Activated CD4-positive, alpha-beta T cell treated with anti-CD3 and anti-CD28 coated beads, Interleukin-2, Interleukin-6, amounts not matched to agents 100 ng/mL and 50 ng/mL, durations not matched to agents 16 hours and 8 hours (primary cell): ENCODE data around the gene ASPHD1.
"Not testable (repeated sequence)": the region's sequence is repeated elsewhere in the genome, so short reads cannot be mapped to it uniquely, and the experiment has no call there.

ENCODE experiments used
- DNase-seq: peaks from one replicate; pipeline ENCODE4 v3.0.0-alpha.2; 2020

The ASPHD1 gene

DNA sequence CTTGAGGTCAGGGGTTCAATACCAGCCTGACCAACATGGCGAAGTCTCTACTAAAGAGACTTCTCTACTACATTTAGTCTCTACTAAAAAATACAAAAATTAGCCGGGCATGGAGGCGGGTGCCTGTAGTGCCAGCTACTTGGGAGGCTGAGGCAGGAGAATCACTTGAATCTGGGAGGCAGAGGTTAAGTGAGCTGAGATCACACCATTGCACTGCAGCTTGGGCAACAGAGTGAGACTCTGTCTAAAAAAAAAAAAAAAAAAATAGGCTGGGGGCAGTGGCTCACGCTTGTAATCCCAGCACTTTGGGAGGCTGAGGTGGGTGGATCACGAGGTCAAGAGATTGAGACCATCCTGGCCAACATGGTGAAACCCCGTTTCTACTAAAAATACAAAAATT lies 9.6 kb downstream of the ASPHD1 start:
- DNase-seq: not testable (repeated sequence)

DNA sequence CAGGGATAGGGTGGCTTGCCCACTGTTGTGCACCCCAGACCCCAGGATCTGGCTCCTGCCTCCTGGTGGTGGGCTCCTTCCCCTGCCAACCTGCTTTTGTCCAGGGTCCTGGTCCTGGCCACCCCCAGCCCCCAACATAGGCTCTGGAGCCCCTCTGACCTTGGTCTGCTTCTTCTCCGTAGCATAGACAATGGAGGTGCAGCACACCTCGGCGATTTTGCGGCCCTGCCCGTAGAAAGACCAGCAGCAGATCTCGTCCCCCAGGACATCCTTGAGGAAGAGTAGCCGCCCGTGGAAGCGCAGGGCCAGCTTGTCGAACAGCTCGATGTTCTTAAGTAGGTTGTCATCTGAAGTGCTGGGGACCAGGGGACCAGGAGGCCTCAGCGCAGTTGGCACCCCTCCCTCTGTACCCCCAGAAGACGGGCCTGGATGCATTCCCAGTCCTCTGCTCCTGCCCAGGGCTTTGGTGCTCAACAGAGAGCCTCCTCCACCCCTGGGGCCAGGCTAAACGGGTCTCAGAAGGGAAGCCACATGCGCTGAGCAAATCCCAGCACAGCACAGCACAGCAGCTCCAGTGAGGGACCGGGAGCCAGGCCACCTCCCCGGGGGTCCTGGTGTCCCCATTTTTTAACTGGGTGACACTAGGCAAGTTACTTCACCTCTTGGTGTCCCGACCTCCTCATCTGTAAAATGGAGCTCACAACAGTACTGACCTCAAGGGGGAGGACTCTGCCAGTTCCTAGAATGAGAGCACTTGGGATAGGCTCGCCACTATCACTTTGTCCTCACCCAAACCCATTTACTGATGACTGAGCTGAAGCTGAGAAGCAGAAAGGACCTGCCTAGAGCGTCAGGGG lies 10.8 kb downstream of the ASPHD1 start:
- DNase-seq: no peak

DNA sequence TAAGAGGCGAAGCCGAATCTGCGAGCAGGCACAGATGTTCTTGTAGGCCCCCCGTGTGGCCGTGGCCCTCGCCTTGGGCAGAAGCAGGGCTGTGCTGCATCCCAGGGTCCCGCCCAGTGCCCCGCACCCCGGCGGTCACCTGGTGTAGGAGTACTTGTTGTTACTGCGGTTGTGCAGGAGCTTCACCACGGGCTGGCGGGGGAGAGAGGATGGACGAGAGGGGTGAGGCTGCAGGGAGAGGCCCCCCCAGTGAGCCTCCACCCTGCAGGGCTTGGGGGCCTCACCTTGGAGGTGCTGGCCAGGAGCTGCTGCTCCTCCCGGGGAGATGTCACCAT lies 11.4 kb downstream of the ASPHD1 start:
- no peak for DNase-seq

DNA sequence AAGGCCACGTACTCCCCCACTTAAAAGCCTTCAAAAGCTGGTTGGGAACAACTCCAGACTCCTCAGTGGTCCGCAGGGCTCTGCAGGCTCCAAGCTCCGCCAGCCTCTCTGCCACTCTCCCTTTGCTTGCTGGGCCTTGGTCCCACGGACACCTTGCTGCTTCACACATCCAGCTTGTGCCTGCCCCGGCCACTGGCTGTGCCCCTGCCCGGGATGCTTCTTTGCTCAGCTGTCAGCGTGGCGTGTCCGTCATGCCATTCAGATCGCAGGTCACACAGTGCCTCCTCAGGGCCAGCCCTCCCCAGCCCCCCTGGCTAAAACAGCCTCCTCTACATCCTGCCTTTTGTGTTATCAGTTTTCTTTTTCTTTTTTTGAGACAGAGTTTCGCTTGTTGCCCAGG lies 11.8 kb downstream of the ASPHD1 start:
- no peak for DNase-seq

DNA sequence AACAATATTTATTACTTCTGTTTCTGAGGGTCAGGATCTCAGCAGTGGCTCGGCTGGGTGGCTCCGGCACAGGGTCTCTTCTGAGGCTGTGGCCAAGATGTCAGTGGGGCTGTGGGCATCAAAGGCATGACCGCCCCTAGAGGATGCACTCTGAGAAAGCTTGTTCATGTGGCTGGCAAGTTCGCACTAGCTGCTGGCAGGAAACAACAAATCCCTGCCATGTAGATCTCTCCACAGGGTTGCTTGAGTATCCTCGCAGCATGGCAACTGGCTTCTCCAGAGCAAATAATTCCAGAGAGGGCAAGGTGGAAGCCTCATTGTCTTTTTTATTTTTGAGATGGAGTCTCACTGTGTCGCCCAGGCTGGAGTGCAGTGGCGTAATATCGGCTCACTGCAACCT lies 13.2 kb downstream of the ASPHD1 start:
- no peak for DNase-seq

DNA sequence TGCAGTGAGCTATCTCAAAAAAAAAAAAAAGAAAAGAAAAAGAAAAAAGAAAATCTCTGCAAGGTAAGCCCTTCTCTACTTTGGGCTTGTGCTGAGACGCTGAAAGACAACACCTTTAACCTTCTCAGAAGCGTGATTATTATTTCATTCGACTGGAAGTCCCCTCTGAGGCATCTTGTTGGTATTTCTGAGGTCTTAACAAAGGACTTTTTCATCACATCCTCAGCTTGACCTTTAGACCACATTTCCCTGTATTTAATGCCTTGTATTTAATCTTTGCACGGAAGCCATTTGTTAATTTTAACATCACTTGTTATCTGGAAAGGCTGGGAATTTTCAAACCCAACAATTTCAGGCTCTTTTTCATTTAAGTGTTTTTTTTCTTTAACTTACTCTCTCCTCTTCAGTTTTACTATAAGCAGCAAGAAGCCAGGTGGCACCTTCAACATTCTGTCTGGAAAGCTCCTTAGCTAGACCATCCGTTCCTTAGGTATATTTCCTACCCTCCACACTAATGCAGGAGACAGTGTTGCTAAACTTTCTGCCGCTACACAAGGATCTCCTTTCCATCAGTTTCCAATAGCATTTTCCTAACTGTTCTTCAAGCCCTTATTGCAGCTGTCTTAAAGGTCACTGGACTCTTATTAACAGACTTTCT lies 15.4 kb downstream of the ASPHD1 start:
- no peak for DNase-seq

DNA sequence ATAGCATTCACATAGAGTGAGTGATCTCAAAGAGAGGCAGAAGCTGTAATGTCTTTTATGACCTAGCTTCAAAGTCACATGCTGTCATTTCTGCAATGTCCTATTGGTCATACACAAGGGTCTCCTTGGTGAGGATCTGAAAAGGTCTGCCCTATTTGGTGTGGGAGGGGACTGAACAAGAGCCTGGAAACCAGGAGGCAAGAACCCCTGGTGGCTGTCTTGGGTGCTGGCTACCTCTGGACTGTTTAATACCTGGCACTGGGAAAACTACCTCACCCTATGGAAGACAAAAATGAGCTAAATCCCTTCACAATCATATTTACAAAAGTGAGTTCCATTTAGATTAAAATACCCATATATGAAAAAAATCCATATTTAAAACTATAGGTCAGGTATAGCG lies 16.7 kb downstream of the ASPHD1 start:
- DNase-seq: no peak

DNA sequence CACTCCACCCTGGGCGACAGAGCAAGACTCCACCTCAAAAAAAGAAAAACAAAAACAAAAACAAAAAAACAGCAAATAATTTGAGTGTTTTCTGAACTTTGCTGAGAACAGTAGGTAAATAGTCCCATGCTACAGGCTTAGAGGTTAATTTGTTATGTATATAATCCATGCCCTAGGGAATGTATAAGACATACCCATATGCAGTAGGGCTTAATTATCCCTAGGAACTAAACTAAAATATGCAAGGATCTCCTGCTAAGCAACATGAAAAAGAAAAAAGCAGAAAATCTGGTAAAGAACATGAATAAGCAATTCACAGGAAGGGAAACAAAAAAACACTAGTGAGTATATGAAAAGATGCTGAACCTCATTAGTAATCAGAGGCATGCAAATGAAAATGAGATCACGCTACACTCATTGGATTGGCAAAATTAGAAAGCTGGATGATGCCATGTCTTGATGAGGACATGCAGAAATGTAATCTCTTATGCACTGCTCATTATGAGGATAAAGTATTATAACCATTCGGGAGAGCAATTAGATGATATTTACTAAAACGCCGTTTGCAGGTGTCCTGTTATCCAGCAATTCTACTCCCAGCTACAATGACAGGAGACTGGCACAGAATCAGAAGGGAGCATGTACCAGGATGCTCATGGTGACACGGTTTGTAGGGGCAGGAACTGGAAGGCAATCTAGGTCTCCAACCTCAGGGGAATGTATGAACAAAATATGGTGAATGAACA lies 20.2 kb downstream of the ASPHD1 start:
- no peak for DNase-seq

DNA sequence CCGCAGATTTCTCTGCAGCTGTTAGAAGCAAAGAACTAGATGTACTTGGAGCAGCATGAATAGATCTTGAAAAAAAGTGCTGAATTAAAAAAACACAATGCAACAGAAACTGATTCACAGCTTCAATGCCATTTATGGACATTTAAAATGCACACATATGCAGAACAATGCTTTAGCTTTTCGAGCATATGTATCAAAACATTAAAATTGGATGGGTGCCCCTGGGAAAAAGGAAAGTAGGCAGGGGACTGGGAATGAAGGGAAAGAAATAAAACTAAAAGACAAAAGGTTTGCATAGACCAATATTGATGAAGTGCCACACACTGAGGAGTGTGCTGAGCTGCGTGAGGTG lies 20.7 kb downstream of the ASPHD1 start:
- no peak for DNase-seq

DNA sequence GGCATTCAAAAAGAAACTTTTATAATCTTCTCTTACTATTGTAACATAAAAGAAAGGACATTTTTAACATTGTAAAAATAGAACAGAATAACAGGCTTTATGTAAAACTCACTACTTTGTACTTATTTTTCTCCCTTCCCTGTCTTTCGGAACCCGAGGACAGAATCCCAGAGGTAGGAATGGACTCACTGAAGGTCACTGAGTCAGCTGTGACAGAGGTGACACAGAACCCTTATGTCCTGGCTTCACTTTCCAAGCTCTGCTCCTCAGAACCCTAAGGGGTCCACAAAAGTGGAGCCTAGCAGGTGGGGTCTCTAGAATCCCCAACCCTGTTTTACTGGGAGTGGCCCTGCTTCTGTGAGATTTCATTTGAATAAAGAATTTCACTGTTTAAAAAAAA lies 22.0 kb downstream of the ASPHD1 start:
- DNase-seq: no peak

DNA sequence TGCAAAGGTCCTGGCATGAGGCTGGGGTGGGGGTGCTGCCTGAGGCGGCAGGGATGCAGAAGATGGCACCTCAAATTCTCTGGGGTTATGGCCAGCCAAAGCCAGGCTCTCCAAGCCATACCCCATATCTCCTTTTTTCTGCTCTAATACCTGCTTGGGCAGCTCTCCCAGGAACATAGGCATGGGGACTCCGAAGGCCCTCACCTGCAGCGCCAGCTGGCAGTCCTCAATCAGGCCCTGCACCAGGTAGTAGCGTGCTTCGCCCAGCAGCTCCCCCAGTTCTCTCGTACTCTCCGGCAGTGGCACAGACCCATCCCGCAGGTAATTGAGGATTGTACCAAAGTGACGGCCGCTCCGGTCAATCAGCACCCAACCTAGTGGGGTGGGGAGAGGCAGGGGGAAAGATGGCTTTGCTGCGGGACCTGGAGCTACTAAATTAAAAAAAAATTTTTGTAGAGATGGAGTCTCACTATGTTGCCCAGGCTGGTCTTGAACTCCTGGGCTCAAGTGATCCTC lies 22.8 kb downstream of the ASPHD1 start:
- no peak for DNase-seq

DNA sequence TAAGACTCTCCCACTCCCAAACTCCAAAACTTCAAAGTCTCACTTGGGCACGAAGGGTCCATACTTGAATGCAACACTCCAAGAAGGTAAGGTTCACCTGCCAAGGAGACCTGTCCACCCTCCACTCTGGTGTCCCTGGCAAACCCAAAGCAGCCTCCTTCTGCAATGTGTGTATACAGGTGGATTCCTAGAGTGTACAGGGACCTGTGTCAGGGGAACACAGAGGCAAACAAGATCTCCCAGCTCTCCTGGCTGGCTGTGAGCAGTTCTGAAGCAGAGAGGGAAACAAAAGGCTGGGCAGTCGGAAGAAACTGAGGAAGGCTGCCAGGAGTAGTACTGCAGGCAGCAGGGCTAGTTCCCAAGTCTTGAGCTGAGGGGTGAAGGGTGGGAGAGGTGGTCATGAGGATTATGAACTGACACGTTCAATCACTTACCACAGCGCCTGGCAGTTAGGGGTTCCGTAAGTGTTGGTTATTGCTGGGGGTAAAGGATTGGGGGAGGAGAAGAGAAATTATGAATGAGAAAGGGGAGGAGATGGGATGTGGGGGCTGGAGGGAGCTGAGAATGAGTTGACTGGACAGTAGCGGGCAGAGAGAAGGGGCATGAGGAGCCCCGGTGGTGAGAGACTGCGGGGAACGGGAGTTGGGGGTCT lies 24.9 kb downstream of the ASPHD1 start:
- DNase-seq: no peak

DNA sequence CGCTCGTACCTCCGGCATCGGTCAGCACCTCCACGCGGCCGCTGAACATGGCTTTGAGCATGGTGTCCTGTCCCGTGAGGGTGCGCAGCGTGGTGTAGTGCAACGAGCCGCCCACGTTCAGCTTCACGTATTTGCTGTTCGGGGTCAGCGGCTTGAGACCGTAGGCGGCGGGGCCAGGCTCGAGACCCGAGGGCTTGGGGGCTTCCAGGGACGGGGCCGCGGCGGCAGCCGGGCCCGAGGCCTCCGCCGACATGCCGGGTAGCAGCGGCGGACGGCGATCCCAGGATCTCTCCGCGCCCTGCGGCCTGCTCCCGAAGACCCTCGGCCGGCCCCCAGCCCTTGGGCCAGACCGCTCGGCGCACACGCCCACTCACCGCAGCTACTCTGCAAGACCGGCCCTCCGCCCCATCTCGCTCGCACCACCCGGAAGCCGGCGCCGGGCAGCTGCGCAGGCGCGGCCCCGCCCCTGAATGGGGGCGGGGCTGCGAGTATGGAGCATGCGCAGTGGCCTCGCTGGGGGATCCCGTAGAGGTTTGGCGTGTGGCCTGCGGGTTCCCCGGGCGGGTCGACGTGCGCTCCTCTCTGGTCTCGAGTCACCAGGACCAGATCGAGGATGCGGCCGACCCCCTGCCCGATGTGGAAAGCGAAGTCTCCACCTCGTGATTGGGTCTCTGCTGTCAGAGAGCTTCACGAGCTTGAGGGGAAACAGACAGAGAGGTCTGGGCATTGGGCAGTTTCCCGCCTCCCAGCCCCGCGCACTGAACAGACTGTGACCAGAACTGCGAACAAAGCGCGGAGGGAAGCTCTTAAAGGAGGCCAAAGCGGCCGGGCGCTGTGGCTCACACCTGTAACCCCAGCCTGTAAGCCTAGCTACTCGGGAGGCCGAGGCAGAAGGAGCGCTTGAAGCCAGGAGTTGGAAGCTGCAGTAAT lies 25.8 kb downstream of the ASPHD1 start, which contains the start of gene KCTD13:
TSS of gene KCTD13 (minus strand) at position 446 of the 930 bp plus-strand sequence. CDS start at position 253, 193 bp downstream.
- DNase-seq: peak; percentile 94

DNA sequence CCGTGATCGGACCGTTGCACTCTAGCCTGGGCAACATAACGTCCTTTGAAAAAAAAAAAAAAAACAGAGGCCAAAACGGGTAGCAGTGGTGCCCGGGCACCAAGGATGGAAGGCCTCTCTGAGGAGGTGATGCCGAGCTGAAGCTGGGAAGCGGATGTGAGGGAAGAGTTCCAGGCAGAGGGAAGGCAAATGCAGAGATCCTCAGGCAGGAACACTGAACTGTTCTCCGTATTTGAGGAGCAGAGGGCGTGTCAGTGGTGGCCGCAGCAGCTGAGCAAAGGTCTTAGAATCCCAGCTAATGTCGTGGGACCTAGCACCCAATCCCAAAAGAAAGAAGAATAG lies 26.4 kb downstream of the ASPHD1 start:
- no peak for DNase-seq

DNA sequence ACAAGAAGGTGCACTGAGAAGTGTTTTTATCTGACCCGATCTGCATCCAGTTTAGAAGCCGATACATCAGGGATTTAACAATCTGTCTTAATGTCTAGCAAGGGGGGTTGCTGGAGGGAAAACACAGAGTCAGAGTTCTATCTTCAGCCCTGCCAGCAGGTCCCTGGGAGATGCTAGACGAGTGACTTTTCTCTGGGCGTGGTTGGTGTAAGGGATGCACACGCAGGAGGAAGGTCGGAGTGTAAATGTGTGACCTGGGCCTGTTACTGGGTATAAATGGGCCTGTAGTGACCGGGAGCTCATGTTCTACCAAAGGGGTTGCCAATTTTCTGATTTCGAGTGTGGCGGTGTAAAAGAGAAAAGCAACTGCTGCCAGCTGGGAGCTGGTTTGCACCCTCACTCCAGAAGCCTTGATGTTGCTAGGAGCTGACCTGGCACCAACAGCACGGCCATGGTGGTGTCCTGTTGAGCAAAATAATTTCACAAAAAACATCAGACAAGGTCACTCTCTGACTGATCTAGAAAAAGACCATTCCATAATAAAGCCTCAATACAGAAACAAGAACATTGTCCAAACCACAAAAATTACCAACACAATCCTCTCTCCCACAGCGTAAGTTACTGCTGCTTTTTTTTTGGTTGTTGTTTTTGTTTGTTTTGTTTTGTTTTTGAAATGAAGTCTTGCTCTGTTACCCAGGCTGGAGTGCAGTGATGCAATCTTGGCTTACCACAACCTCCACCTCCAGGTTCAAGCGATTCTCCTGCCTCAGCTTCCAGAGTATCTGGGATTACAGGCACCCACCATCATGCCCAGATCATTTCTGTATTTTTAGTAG lies 27.0 kb downstream of the ASPHD1 start:
- no peak for DNase-seq

DNA sequence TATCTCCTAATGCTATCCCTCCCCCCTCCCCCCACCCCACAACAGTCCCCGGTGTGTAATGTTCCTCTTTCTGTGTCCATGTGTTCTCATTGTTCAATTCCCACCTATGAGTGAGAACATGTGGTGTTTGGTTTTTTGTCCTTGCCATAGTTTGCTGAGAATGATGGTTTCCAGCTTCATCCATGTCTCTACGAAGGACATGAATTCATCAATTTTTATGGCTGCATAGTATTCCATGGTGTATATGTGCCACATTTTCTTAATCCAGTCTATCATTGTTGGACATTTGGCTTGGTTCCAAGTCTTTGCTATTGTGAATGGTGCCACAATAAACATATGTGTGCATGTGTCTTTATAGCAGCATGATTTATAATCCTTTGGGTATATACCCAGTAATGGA lies 31.5 kb downstream of the ASPHD1 start:
- DNase-seq: not testable (repeated sequence)

DNA sequence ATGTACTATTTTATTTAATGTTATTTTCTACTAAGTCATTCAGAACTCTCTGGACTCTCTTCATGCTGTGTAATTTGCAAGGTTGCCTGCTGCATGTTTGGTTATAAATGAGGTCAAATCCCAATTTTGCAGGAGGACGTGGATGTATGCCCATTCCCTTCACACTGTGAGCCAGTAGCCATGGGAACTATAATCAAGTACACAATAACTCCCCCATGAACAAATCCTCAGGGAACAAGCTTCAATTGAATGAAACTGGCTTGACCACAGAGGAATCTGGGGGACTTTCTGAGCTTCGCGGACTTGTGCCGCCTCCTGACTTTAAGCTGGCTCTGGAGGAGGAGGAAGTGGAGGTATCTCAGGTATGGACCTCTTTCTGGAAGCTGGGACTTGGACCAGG lies 40.4 kb downstream of the ASPHD1 start:
- no peak for DNase-seq

DNA sequence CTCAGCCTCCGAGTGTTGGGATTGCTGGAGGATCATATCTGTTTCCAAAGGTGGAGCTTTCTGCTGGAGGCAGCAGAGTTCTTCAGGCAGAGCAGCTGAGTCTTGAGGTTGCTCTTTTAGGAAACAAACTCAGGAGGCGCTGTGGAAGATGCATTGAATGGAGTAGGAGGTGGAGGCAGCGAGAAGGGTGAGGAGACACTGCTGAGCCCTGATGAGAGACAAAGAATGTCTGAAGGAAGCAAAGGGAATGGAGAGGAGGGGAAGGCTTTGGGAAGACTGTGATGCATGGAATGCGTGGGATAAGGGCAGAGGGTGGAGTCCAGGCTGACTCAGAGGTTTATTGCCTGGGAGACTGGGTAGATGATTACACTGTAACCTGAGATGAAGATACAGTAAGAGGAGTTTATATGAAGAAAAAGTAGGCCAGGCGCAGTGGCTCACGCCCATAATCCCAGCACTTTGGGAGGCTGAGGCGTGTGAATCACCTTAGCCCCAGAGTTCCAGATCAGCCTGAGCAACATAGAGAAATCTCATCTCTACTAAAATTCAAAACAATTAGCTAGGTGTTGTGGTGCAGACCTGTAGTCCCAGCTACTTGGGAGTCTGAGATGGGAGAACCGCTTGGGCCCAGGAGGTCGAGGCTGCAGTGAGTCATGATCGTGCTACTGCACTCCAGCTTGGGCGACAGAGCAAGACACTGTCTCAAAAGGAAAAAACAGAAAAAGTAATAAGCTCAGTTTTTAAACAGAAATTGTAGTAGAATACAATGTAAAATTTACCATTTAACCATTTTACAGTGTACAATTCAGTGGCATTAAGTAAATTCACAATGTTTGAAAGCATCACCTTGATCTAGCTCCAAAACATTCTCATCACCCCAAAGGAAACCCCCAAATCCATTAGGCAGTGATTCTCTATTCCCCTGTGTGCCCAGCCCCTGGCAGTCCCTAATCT lies 43.8 kb downstream of the ASPHD1 start:
- DNase-seq: no peak

DNA sequence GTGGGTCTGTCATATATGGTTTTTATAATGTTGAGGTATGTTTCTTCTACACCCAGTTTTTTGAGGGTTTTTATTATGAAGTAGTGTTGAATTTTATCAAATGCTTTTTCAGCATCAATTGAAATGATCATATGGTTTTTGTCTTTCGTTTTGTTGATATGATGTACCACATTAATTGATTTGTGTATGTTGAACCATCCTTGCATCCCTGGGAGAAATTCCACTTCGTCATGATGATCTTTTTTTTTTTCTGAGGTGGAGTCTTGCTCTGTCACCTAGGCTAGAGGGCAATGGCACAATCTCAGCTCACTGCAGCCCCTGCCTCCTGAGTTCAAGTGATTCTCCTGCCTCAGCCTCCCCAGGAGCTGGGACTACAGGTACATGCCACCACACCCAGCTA lies 47.6 kb downstream of the ASPHD1 start:
- DNase-seq: no peak
